GM12865 (cell line): ENCODE measurements around the gene PSMD9.

Experiments used
- DNase-seq: peaks from one replicate; pipeline ENCODE4 v3.0.0; 2010; ENCODE audit warnings: low read depth
- H3K4me3 ChIP-seq: 2 replicates; pipeline ENCODE4 v1.5.1; 2011; ENCODE audit warnings: mild to moderate bottlenecking, low read depth, low read length, control low read depth
- TF ChIP-seq, protein P1 (sequence below): IDR thresholded peaks from 2 replicates; pipeline ENCODE4 v1.5.1; 2011; ENCODE audit warnings: low read length, control low read depth, low read depth, inconsistent platforms; ENCODE audit not compliant: insufficient read depth; ENCODE audit errors: missing control alignments

PSMD9 gene

DNA sequence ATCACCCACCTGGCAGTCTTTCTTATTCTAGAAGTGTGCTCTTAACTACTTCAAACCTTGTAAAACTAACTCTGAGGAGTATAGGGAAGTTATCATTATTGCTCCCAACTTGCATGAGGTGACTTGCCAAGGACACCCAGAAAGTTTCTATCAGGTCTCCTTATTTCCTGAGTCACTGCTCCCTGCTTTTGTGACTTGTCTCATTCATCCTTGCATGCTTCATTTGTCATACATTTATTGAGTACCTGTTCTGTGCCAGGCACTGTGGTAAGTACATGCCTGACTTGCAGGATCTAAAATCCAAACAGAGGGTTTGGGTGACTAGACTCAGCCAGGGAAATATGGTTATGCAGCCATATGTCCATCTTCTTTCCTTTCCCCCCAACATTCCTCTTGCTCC lies 55.3 kb downstream of the PSMD9 start:
- DNase-seq = no peak
- TF ChIP-seq, protein P1, sequence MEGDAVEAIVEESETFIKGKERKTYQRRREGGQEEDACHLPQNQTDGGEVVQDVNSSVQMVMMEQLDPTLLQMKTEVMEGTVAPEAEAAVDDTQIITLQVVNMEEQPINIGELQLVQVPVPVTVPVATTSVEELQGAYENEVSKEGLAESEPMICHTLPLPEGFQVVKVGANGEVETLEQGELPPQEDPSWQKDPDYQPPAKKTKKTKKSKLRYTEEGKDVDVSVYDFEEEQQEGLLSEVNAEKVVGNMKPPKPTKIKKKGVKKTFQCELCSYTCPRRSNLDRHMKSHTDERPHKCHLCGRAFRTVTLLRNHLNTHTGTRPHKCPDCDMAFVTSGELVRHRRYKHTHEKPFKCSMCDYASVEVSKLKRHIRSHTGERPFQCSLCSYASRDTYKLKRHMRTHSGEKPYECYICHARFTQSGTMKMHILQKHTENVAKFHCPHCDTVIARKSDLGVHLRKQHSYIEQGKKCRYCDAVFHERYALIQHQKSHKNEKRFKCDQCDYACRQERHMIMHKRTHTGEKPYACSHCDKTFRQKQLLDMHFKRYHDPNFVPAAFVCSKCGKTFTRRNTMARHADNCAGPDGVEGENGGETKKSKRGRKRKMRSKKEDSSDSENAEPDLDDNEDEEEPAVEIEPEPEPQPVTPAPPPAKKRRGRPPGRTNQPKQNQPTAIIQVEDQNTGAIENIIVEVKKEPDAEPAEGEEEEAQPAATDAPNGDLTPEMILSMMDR = no peak
- no peak overlapping the region for H3K4me3 ChIP-seq

GRCh38 chr12:121946313-121947025 lies 57.9 kb downstream of the PSMD9 start:
- no peak overlapping the region for H3K4me3 ChIP-seq
- TF ChIP-seq, protein P1 = no peak
- no peak for DNase-seq

GRCh38 chr12:121947981-121948380 lies 59.4 kb downstream of the PSMD9 start:
- no peak for DNase-seq
- H3K4me3 ChIP-seq = no peak overlapping the region
- TF ChIP-seq, protein P1 = no peak

DNA sequence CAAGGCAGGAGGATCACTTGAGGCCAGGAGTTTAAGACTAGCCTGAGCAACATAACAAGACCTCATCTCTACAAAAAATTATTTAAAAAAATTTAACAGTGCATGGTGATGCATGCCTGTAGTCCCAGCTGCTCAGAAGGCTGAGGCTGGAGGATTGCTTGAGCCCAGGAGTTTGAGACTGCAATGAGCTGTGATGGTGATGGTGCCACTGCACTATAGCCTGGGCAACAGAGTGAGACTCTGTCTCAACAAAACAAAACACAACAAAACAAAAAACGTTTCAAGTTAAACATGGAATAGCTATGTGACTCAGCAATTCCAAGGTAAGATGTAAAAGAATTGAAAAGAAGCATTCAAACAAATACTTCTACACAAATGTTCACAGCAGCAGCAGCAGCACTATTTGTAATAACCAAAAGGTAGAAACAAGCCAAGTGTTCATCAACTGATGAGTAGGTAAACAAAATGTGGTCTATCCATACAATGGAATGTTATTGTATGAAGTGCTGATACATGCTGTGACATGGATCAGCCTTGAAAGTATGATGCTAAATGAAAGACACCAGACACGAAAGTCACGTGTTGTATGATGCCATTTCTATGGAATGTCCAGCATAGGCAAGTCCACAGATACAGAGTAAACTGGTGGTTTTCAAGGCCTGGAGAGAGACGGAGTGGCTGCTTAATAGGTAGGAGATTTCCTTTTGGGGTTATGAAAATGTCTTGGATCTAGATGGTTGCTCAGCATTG lies 61.2 kb downstream of the PSMD9 start:
- DNase-seq = no peak
- TF ChIP-seq, protein P1 = no peak
- no peak overlapping the region for H3K4me3 ChIP-seq

DNA sequence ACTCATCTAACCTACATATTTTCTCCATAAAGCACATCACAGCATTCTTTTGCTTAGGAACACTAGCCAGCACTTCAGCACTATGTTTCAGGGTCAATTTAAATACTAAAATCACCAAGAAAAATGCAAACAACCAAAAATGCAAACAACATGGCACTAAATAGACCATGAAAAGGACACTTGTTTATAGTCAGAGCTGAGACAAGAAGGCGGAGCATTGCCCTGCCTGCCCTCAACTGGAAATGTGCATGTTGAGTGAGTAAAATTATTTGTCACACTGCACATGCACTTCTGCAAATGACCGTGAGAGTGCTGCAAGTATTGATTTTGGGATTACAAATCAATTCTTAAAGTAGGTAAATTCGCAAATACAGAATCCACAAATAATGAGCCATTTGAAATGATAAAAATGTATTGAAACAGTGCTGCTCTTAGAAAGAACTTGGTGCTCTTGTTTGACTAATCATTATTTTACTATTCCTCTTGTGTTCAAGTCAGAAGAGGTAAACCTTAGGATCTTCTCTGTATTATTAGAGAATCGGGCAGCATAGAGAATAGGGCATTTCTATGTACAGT lies 64.6 kb downstream of the PSMD9 start:
- no peak for DNase-seq
- TF ChIP-seq, protein P1 = no peak
- H3K4me3 ChIP-seq = no peak overlapping the region

GRCh38 chr12:121953695-121954094 lies 65.1 kb downstream of the PSMD9 start:
- no peak for DNase-seq
- H3K4me3 ChIP-seq = no peak overlapping the region
- TF ChIP-seq, protein P1 = no peak
